HepG2 (cell line): ENCODE measurements around the gene SMARCB1. TPM values are rescaled to one million over a fixed set of nuclear protein-coding genes. Genes with fewer than 3 reads are reported as not detected.

Experiments
- ATAD3A ChIP-seq: sonication (generic); formaldehyde crosslinking; IDR thresholded peaks from 2 replicates; pipeline ENCODE4 v1.4.0; 2020; ENCODE audit warnings: missing genetic modification reagents
- BATF2 ChIP-seq: sonication (generic); formaldehyde crosslinking; IDR thresholded peaks from 2 replicates; pipeline ENCODE4 v1.8.0; 2022; ENCODE audit warnings: mild to moderate bottlenecking, missing genetic modification reagents, moderate library complexity
- HIC2 ChIP-seq: sonication (generic); formaldehyde crosslinking; IDR thresholded peaks from 2 replicates; pipeline ENCODE4 v1.9.0; 2022; ENCODE audit warnings: low read depth, missing genetic modification reagents
- HNRNPL ChIP-seq: fragments of 200-400 bp; formaldehyde crosslinking; IDR thresholded peaks from 2 replicates; pipeline ENCODE4 v1.6.1; 2017; ENCODE audit warnings: mild to moderate bottlenecking, low read depth, low read length
- HOXD1 ChIP-seq: sonication (generic); formaldehyde crosslinking; IDR thresholded peaks from 2 replicates; pipeline ENCODE4 v1.5.0; 2020; ENCODE audit warnings: missing genetic modification reagents
- ISX ChIP-seq: sonication (generic); formaldehyde crosslinking; conservative IDR thresholded peaks from 2 replicates; pipeline ENCODE4 v1.5.0; 2020; ENCODE audit warnings: missing genetic modification reagents
- KLF12 ChIP-seq: sonication (generic); formaldehyde crosslinking; IDR thresholded peaks from 2 replicates; pipeline ENCODE4 v1.4.0; 2020; ENCODE audit warnings: missing genetic modification reagents, borderline replicate concordance
- NONO ChIP-seq, 2 experiments: fragments of 450-650 bp in 1 of 2; sonication (generic) in 1 of 2; formaldehyde crosslinking in 1 of 2; IDR thresholded peaks in 1 of 2; conservative IDR thresholded peaks in 1 of 2; 2 replicates each; pipeline versions ENCODE4 v1.6.1 to v1.8.0; 2017 to 2022; ENCODE audit warnings: mild to moderate bottlenecking in 1 of 2, missing genetic modification reagents in 1 of 2, moderate library complexity in 1 of 2
- PHB2 ChIP-seq: fragments of 450-650 bp; IDR thresholded peaks from 2 replicates; pipeline ENCODE4 v1.6.1; 2018; ENCODE audit not compliant: partially characterized antibody
- POLR2G ChIP-seq: fragments of 200-400 bp; formaldehyde crosslinking; IDR thresholded peaks from 2 replicates; pipeline ENCODE4 v1.6.1; 2018; ENCODE audit warnings: mild to moderate bottlenecking, low read depth, low read length, moderate library complexity
- SMAD9 ChIP-seq: sonication (generic); formaldehyde crosslinking; IDR thresholded peaks from 2 replicates; pipeline ENCODE4 v1.5.1; 2020; ENCODE audit warnings: mild to moderate bottlenecking, missing genetic modification reagents
- TFAP4 ChIP-seq: sonication (generic); IDR thresholded peaks from 2 replicates; pipeline ENCODE4 v1.6.1; 2016; ENCODE audit warnings: low read depth, borderline replicate concordance
- ZBTB42 ChIP-seq: sonication (generic); formaldehyde crosslinking; IDR thresholded peaks from 2 replicates; pipeline ENCODE4 v1.5.0; 2020; ENCODE audit warnings: mild to moderate bottlenecking, missing genetic modification reagents
- ZNF17 ChIP-seq: sonication (generic); formaldehyde crosslinking; IDR thresholded peaks from 2 replicates; pipeline ENCODE4 v1.5.0; 2020; ENCODE audit warnings: mild to moderate bottlenecking, missing genetic modification reagents
- ZNF570 ChIP-seq: sonication (generic); formaldehyde crosslinking; IDR thresholded peaks from 2 replicates; pipeline ENCODE4 v1.4.0; 2020; ENCODE audit warnings: mild to moderate bottlenecking, missing genetic modification reagents, borderline replicate concordance
- ZUFSP ChIP-seq: sonication (generic); formaldehyde crosslinking; IDR thresholded peaks from 2 replicates; pipeline ENCODE4 v1.9.0; 2021; ENCODE audit warnings: missing genetic modification reagents, mild to moderate bottlenecking, borderline replicate concordance
- polyA plus RNA-seq, 8 experiments: library from polyadenylated mRNA; depleted of rRNA in 3 of 8; stranded (reverse) in 7 of 8; unstranded in 1 of 8; fragments of >200 nt; fragmentation: Illumina TruSeq in 4 of 8; extraction: Trizol in 4 of 8; gene quantifications; 2 replicates each; pipeline versions ENCODE4 v1.2.1 to v1.2.3, GENCODE V29; 2011 to 2016; ENCODE audit warnings: low read depth in 4 of 8, missing spikeins in 1 of 8, mixed read lengths in 1 of 8; ENCODE audit not compliant: insufficient read depth in 1 of 8
- total RNA-seq, 5 experiments: library from RNA; depleted of rRNA; stranded (reverse); fragments of >200 nt; fragmentation: Illumina TruSeq; extraction: Trizol; gene quantifications; 2 replicates each; pipeline ENCODE4 v1.2.3, GENCODE V29; 2016; ENCODE audit warnings: low read depth in 1 of 5
- TF ChIP-seq, protein P1 (sequence below): sonication (generic); formaldehyde crosslinking; IDR thresholded peaks from 2 replicates; pipeline ENCODE4 v1.4.0; 2020; ENCODE audit warnings: missing genetic modification reagents; ENCODE audit errors: not compliant biosample characterization
- TF ChIP-seq, protein P2 (sequence below): sonication (generic); formaldehyde crosslinking; conservative IDR thresholded peaks from 2 replicates; pipeline ENCODE4 v1.4.0; 2020; ENCODE audit warnings: missing genetic modification reagents

Gene SMARCB1
- total and polyA plus RNA-seq, 2 of the 13 experiments (the other 11 are each of a cell fraction or from before 2014, with no cell fraction given): 74.0 to 166 TPM

DNA sequence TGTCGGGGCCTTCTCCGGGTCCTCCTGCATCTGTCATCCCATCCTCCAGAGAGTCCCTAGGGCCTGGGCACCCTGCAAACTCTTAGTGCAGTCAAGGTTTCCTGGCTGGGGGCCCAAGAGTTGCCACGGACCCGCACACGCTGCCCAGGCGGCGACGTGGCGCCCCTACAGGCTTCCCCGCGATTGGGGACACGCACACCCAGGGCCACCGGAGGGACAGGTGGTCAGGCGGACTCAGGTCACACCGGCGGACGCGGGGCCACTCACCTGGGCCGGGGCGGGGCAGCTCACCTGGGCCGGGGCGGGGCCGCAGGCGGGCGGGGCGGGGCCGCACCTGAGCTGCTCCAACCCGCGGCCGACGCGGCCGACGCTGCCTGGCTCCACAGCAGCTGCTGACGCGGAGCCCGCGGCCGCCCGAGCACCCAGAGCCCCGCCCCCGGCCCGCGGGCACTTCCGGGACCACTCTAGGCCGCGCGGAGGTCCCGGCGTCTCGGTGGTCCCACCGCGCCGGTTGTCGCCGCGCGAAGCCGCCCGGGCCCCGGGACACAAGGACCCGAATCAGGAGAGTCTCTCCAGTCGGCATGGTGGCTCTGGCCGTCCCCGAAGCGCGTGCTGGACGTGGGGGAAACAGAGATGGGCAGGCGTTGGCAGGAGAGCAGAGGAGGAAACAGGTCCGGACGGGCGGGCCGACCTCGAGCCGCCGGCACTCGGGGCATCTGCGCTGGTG, 35.9 kb upstream of the SMARCB1 start, which contains the start of gene ZNF70 (continued):
- TF ChIP-seq ZNF570 (no peak), ATAD3A (CRISPR knock-in tag) (no peak), ZUFSP (CRISPR knock-in tag) (no peak), KLF12 (0 out of 2 replicates have a peak, but pooled peaks have one; percentile 51), PHB2 (no peak), ZNF17 (no peak), HOXD1 (CRISPR knock-in tag) (no peak), HIC2 (CRISPR knock-in tag) (no peak), SMAD9 (no peak), ISX (CRISPR knock-in tag) (no peak), POLR2G (peak; percentile 83), HNRNPL (no peak), NONO (IDR thresholded peaks at IDR 0.05) (no peak), NONO (CRISPR knock-in tag; conservative IDR thresholded peaks at IDR 0.05) (peak; percentile 66), BATF2 (CRISPR knock-in tag) (no peak), ZBTB42 (no peak), TFAP4 (peak; percentile 19; the same call in 1 of the 2 replicates)
- TF ChIP-seq, protein P1, sequence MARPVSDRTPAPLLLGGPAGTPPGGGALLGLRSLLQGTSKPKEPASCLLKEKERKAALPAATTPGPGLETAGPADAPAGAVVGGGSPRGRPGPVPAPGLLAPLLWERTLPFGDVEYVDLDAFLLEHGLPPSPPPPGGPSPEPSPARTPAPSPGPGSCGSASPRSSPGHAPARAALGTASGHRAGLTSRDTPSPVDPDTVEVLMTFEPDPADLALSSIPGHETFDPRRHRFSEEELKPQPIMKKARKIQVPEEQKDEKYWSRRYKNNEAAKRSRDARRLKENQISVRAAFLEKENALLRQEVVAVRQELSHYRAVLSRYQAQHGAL: no peak
- TF ChIP-seq, protein P2, sequence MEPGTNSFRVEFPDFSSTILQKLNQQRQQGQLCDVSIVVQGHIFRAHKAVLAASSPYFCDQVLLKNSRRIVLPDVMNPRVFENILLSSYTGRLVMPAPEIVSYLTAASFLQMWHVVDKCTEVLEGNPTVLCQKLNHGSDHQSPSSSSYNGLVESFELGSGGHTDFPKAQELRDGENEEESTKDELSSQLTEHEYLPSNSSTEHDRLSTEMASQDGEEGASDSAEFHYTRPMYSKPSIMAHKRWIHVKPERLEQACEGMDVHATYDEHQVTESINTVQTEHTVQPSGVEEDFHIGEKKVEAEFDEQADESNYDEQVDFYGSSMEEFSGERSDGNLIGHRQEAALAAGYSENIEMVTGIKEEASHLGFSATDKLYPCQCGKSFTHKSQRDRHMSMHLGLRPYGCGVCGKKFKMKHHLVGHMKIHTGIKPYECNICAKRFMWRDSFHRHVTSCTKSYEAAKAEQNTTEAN (CRISPR knock-in tag): no peak; the same call in 1 of the 2 replicates
